Endometrial microvascular endothelial cells (primary cell): Measurements from ENCODE around the gene PRR23E. TPM values are rescaled to one million over a fixed set of nuclear protein-coding genes. Genes with fewer than 3 reads are reported as not detected.

Experiments used
- in situ Hi-C: cut with HindIII; loops from 2 replicates; pipeline ENCODE4 v1.10.0; 2017; ENCODE audit warnings: low sequenced_read_pairs, low pct_unique_long_range_greater_than_20kb; ENCODE audit errors: inconsistent ontology term
- total RNA-seq: library from RNA; depleted of rRNA; stranded (reverse); fragments of >200 nt; gene quantifications from one replicate; pipeline ENCODE4 v1.2.3, GENCODE V29; 2015; ENCODE audit errors: inconsistent ontology term

PRR23E gene
- total RNA-seq, 1 donor from 2014 or later, result not detected

DNA sequence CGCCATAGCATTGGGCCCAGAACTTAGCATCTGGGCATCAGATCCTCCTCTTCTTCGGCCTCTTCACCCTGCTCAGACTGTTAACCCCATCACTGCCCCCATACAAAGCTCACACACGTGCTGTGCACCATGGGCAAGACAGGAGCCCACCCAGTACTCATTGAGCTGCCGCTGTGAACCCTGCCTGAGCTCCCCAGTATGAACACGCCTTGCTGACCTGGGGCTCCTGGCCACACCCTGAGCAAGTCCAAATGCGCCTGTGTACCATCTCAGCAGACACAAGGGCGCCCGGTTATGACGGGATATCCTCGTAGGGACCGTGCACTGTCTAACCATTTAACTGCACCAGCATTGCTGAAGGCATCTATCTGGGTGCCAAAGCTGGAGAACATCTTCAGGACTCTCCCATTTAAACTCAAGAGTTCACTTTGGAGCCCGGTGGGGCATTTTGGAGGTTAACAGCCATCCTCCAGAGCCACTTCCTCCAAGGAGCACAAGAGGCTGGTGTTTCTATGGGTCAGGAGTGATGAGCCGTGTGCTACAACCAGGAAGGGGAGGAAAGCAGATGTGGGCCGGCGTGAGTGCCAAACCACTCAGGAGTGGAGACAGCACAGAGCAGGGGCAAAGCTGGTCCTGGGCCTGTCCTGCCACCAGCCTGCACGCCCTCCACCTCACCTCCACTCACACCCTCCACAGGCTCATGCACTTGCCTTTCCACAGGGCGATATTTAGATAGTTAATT lies 12.1 kb downstream of the PRR23E start:
- in situ Hi-C loops, result no loop called here

DNA sequence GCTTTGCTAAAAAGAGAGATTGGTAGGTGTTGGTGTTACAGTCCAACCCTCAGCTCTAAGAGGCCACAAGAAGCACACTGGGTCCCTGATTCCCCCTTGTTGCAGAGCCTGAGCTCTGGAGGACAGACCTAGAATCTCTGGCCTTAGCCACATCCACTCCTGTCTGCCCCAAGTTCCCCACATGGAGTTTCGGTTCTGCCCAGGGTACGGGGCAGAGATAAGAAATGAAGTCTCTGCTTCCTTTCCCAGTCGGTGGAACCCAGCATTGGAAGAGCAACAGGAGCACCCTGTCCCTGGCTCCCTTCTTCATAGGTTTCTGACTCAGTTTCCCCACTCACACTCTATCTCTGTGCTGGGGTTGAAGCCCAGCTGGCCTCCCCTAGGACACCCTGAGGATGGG lies 13.2 kb downstream of the PRR23E start:
- in situ Hi-C loops, result no loop called here

DNA sequence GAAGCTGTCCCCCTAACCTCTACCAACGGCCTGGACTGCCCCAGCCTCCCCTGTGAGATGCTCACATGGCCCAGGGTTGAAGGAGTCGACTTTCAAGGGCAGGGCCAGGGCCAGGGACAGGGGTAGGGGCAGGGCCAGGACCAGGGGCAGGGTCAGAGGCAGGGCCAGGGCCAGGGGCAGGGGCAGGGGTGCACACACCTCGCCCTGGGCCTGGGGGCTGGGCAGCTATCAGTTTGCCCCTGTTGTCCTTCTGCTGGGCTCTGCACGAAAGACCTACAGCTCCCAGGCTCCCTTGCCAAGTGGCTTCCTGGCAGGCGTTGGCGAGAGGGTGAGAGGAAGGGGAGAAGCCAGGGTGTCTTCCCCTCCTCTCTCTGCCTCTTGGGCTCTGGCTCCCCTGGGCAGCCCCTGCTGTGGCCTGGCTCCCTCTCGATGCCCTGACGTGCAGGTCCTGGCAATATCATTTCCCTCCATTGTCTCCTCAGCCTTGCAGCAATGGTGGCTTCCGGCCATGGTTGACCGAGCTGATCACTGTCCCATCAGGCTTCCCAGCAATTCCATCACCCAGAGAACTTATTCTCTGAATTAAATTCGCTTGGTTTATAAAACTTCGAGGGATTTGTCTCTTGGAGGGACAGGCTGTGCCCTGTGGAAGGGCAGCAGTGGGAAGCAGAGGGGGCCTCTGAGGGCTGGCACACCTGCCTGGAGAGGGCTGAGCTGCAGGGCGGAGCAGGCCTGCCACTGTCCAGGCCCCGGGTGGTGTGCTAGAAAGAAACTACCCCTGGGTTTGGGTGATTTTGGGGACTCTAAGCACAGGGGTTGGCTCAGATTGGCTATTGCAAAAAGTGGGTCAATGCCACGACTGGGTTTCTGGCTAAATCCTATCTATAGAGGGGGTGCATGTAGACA lies 13.9 kb downstream of the PRR23E start:
- in situ Hi-C loops, result no loop called here

DNA sequence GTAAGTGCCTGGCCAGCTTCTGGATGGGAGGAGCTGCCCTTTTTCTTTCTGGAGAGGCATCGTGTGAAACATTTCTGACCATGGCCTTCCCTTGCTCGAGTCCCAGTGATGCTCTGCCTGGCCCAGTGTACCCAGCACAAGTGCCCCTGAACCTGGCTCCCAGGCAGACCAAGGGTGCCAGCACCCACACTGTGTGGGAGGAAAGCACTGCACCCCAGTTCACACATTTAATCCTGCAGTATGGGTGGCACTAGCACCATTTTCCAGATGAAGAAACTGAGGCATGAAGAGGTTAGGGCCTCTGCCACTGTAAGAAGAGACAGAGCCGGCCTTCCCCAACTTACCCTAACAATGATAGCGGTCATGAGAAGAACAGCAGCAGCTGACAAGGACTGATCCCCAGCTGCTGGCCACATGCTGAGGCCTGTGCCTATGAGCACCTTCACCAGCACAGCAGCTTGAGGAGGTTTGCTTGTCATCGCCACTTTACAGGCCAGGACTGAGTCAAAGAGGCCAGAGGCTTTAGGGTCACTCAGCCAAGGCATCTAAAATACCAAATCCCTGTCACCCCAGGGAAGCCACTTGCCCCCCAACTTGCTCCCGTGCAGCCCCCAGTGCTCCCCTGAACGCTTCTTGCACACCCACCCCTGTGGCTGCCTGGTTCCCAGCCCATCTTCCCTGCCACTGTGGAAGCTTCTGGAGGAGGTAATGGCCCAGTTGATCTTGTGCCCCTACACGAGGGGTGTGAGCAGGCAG lies 15.0 kb downstream of the PRR23E start:
- in situ Hi-C loops, result no loop called here

DNA sequence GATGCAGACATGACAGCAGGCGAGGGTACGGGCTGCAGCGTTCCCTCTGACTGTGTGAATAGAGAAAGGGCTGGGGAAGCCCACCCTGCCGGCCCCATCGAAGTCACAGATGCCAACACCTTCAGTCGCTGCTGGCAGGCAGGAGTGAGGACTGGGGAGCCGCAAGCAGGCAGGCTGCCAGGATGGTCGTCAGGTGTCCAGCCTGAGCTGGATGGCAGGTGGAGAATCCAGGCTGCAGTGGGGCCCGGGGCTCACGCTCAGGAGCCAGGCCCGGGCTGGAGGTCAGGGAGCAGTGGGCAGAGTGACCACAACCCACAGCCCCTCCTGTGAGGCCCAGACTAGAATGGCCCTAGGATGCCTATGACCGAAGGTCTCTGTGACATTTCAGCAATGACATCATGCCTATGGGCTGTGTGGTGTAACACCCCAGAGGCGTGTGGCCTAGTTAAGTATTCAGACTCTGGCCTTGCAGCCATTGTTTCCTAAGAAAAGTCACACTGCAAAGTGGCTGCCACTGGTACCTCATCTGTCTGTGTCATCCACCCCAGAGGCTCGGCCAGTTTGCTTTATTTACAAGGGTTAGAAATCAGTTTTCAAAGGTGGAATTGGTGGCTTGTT lies 15.7 kb downstream of the PRR23E start:
- in situ Hi-C loops, result no loop called here

DNA sequence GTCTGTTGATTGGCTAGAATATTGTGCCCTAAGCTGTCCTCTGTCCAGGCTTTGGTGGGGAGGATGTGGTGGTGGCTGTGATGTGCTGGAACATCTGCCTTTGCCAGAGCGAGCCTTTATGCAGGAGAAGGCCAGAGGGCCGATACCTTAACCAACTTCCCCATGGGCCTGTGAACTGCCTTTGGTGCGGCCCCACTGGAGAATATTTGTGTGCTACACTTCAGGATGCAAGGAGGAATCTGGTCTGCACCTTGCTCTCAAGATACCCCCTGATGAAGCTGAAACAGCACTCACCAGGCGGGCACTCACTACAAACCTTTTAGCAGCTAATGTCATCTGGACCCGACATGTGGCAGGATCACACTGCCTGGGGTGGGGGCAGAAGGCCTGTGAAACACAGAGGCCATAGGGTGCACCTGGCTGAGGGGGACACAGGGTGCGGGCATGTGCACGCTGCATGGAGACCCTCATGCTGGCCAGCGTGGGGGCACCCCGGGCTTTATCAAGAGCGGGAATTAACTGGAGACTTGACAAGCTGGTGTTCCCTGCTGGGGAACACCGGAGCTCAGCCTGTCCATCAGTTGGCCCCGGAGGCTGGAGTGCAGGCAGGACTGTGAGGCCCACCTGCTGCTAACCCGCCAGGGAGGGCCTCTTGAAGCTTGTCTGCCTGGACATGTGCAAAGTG lies 16.4 kb downstream of the PRR23E start:
- in situ Hi-C loops, result no loop called here

DNA sequence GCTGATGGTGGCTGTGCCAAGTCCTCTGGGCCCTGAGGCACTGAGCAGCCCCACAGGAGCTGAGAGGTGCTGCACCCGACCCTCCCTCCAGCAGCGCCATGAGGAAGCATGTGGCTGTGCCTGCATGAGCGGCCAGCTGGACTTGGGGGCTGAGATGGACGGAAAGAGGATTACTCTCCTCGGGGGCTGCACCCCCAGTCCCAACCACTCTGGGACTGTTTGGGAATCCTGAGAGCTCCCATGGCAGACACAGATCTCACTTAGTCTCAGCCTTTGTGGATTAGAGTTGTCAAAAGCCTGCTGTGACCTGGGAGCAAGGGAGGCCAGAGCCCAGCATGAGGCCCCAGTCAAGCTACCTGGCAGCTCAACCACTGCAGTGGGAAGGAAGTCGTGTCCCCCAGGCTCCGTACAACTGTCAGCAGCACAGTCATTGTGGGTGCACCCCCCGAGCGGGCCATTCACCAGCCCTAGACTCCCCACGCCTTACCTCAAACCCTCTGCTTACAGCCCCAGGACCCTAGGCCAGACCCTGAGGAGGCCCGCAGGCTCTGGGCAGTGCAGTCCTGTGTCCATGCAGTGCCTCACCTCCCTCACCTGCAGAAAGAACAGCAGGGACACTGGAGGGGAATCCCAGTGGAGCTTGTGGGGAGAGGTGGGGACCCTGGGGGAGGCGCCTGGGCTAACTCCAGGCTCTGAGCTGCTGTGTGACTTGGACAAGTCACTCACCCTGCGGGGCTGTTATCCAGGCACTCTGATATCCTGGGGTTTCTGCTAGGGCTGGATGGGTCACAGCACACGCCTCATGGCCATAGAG lies 17.1 kb downstream of the PRR23E start:
- in situ Hi-C loops, result no loop called here

DNA sequence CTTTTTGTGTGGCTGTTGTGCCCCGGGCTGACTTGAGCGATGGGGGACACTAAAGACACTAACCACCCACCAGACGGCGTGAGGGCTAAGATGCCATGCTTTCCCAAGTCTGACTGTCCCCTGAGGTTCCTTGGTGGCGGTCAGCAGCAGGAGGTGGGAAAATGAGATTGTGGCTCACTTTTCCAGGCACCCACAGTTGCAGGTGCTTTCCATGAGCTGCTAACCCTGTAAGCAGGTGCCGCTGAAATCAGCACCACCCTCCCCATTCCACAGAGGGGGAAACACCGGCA lies 17.7 kb downstream of the PRR23E start:
- in situ Hi-C loops, result no loop called here

DNA sequence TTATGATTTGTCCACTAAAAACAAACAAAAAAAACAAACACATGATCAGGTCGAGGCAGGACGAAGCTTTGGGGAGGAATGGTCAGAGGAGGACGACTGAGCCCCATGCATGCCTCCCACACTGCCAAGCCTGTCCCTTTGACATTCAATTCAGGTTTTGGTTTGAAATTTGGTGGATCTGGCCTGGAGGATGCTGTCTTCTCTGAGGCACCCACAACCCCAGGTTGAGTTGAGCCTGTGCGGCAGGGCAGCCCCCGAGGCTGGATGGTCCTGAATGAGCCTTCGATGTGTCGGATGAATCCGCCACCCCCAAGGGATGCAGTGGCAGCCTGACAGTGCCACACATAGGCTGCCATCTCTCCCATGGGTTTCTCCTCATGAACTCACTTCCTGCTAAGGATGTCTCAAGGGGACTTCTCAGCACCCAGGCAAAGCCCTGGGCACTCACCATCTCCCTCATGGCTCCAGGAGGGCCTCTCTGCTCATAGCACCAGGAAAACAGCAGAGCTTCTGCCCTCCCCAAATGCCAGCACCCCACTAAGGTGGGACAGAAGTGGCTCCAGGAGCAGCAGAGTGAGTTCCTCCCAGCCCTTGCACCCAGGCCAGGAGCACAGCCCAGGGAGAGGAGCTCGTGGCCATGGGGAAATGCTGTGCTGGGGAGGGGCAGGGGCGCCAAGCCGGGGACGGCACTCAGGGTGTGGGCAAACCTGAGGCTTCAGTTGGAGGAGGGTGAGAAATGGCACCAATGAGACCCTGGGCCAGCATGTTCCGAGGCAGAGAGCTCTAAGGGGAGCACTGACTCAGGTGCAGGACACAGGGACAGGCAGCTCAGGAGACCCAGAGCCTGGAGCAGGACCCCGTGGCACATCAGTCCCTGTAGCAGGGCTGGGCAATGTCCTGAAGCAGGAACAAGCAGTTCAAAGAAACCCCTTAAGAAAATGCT lies 18.5 kb downstream of the PRR23E start:
- in situ Hi-C loops, result no loop called here

DNA sequence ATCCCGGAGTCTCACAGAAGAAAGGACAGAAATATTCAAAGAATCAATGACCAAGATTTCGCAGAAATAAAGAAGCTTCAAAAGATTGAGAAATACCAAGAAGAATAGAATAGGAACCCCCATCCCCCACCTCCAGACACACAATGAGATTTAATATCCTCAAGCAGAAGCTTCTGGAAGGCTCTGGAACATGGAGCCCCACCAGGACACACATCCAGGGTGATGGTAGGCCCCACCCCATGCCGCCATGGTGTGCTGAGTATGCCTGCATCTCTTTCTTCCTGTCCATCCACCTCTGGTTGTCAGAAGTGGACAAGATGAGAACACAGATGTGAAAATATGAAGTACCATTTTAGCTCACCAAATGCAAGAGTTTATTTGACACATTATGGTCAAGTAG lies 19.3 kb downstream of the PRR23E start:
- in situ Hi-C loops, result no loop called here

DNA sequence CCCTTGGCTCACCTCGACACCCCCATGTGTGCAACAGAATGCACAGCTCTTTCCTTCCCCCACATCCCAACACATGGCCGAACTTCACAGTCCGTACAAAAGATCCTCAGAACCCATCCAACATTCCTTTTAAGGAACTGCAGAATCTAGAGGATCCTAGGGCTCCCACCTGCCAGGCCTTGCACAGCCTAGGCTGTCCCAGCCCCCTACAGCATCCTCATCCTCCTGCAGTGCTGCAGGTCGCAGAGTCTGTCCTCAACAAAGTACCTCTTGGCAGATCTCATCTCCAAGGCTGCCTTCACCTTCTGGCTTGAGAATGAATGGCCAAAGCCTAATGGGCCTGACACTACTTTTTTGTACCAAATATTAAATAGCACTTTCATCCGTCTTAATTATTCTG lies 19.8 kb downstream of the PRR23E start:
- in situ Hi-C loops, result no loop called here

DNA sequence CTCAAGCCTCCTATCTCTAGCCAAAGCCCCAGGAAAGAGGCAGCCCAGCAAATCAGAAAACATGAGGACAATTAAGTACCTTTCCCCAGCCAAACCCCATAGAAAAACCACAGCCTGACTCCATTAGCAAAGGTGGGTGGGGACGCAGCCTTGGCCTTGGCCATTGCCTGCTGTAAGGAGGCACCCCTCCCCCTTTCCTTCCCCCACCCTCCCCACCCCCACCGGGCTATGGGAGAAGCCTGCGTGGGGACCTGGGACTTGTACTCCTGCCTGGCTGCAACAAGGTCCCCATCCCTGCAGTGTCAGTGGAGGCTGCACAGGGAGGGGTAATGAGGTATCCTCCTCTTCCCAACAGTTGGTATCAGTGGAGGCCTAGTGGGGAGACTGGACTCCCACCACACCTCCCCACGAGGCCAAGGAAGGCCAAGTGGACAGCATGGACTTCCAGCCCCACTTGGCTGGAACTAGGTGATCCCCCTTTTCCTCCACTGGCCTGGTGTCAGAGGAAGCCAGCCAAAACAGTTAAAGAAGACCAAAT lies 20.5 kb downstream of the PRR23E start:
- in situ Hi-C loops, result no loop called here

DNA sequence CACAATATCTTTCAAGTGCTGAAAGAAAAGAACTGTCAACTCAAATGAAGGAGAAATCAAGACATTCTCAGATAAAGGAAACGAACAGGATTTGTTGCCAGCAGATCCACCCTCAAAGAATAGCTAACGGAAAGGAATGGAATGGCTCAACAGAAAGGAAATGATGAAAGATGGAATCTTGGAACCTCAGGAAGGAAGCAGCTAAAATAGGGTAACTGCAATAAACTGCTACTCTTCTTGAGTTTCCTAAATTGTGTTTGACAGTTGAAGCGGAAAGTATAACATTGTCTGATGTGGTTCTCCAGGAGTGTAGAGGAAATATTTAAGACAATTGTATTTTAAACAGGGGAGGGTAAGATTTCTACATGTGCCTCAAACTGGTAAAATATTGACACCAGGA lies 22.0 kb downstream of the PRR23E start:
- in situ Hi-C loops, result no loop called here

DNA sequence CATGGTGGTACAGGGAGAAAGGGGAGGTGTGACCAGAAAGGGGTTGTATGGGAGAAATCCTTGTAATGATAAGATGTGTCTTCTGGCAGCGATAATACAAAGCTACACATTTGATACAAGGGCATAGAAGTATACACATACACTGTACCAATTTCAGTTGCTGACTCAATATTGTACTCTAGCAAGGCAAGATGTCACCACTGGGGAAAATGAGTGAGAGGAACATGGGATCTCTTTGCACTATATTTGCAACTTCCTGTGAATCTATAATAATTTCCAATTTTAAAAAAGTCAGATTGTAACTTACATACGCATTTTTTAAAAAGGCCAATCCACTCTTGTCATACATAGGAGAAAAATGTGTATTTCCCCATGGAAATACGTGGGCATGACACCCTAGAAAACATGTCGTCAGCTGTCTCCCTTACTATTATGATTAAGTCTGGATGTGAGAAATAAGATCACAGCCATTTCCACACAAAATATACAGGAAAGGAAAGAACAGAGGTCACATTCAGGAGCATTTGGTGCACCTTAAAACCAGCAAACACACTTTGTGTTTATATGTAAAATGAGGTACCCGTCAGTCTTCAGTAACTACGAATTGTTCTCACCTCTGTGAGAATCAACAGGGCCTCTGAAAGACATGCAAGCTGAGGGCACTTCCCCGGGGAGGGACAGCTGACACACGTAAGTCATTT lies 22.9 kb downstream of the PRR23E start:
- in situ Hi-C loops, result no loop called here

DNA sequence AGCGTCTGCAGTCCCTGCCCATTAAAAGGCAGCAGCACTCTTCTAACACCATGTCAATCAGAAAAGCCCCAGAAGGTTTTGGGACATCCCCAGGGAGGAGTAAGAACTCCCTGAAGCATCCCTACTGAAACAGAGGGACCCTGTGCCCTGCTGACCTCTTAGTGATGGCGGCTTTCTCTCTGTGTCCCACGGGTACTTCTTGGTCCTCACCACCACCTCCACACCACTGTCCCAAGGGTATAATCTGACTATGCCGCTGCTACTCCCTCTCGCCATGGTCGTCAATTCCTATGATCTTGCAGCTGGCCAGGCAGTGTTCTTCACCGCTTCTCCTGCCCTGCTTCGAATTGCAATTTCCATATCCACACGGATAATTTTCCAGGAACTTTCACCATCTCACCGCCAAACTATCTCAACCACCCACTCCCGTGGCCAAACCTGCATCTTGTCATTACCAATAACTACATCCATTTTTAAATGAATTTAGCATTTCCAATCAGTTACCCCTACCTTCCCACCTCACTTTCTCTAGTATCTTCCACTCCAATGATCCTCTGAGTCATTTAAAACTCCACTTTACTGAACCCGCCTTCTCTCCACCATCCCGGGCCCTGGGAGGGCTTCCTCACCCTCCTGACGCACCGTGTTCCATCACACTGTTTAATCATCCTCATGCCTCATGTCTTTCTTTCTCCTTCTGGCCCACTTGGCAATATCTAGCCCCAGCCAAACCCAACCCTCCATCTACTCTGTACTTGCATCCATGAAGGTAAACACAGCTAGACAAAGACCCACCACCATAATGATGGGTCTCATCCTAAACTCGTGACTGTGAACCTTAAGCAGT lies 23.7 kb downstream of the PRR23E start:
- in situ Hi-C loops, result no loop called here
